ENCODE results near the gene PPL.

DNA sequence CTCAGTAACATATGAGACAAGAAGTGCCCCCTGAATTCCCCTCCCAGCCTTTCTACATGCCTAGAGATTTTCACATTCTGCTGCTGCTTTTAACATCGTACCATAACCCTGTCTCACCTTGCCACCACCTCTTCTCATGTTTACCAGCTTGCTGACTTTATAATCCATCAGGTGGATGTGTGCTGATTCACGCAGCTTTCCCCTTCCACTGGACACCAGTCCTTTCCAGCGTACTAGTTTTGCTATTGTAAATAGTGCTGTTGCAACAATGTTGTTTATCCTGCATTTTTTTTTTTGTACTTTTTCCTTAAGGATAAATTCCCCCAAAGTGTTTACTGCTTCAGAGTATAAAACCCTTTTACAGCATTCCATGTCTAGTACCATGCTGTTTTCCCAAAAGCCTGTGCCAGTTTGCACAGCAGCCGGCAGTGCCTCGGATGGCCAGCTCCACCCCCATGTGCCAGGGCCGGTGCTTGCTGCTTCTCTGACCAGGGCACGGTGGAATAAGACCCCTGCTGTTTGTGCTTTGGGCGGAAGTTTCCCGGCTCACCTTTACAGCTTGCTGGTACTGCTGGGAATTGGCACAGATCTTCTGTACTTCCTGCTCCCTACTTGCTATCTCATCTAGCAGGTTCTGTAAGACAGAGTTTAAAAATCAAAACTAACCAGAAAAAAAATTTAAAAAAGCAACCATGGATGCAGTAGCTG lies 48.4 kb downstream of the PPL start:
- TF ChIP-seq, protein P1, sequence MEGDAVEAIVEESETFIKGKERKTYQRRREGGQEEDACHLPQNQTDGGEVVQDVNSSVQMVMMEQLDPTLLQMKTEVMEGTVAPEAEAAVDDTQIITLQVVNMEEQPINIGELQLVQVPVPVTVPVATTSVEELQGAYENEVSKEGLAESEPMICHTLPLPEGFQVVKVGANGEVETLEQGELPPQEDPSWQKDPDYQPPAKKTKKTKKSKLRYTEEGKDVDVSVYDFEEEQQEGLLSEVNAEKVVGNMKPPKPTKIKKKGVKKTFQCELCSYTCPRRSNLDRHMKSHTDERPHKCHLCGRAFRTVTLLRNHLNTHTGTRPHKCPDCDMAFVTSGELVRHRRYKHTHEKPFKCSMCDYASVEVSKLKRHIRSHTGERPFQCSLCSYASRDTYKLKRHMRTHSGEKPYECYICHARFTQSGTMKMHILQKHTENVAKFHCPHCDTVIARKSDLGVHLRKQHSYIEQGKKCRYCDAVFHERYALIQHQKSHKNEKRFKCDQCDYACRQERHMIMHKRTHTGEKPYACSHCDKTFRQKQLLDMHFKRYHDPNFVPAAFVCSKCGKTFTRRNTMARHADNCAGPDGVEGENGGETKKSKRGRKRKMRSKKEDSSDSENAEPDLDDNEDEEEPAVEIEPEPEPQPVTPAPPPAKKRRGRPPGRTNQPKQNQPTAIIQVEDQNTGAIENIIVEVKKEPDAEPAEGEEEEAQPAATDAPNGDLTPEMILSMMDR (IDR thresholded peaks at IDR 0.05): no peak
- TF ChIP-seq POLR2A (IDR thresholded peaks at IDR 0.05): no peak

All from testis (tissue), 2 donors.